Ishikawa (cell line): ENCODE measurements around the gene AOX1.

Source experiments
- MAX ChIP-seq: IDR thresholded peaks from 2 replicates; pipeline ENCODE4 v1.6.1; 2012
- REST ChIP-seq: IDR thresholded peaks from 2 replicates; pipeline ENCODE4 v1.6.1; 2012; ENCODE audit warnings: low read depth, mild to moderate bottlenecking
- TAF1 ChIP-seq: IDR thresholded peaks from 2 replicates; pipeline ENCODE4 v1.6.1; 2012; ENCODE audit warnings: low read depth, mild to moderate bottlenecking
- TCF12 ChIP-seq: IDR thresholded peaks from 2 replicates; pipeline ENCODE4 v1.6.1; 2012; ENCODE audit warnings: low read depth

- TF ChIP-seq REST (no peak), TAF1 (no peak), TCF12 (no peak), MAX (no peak)
Measured at GRCh38 chr2:200654823-200655222, 69.0 kb downstream of the AOX1 start.
